Measurements from ENCODE around the gene SLC6A15. TPM values are rescaled to one million over a fixed set of nuclear protein-coding genes. Genes with fewer than 3 reads are reported as not detected.

SLC6A15 gene
- total and polyA plus RNA-seq, 2 of the 8 experiments (the other 6 are each of a cell fraction or from before 2014, with no cell fraction given) = 3.1 to 42.0 TPM

DNA sequence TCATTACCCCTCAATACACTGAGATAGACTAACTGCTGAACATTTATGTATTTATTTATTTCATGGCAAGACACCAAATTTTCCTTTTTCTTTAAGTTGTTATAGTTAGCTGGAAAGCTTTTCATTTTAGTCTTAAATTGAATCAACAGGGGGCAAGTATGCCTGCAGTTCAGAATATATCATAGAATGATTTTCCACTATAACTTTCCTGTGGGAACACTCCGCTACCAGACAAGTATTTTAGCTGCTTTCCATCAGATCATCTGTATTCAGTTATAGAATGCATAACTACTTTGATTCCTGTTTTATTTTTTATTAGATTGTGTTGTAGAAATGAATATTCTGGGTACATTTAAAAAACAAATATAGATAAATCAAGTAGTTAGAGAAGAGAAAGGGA lies 102.0 kb downstream of the SLC6A15 start (continued):
- no peak for TF ChIP-seq KDM1A (IDR thresholded peaks at IDR 0.05; ENCODE audit: borderline replicate concordance, low read length)
- TF ChIP-seq, protein P1, sequence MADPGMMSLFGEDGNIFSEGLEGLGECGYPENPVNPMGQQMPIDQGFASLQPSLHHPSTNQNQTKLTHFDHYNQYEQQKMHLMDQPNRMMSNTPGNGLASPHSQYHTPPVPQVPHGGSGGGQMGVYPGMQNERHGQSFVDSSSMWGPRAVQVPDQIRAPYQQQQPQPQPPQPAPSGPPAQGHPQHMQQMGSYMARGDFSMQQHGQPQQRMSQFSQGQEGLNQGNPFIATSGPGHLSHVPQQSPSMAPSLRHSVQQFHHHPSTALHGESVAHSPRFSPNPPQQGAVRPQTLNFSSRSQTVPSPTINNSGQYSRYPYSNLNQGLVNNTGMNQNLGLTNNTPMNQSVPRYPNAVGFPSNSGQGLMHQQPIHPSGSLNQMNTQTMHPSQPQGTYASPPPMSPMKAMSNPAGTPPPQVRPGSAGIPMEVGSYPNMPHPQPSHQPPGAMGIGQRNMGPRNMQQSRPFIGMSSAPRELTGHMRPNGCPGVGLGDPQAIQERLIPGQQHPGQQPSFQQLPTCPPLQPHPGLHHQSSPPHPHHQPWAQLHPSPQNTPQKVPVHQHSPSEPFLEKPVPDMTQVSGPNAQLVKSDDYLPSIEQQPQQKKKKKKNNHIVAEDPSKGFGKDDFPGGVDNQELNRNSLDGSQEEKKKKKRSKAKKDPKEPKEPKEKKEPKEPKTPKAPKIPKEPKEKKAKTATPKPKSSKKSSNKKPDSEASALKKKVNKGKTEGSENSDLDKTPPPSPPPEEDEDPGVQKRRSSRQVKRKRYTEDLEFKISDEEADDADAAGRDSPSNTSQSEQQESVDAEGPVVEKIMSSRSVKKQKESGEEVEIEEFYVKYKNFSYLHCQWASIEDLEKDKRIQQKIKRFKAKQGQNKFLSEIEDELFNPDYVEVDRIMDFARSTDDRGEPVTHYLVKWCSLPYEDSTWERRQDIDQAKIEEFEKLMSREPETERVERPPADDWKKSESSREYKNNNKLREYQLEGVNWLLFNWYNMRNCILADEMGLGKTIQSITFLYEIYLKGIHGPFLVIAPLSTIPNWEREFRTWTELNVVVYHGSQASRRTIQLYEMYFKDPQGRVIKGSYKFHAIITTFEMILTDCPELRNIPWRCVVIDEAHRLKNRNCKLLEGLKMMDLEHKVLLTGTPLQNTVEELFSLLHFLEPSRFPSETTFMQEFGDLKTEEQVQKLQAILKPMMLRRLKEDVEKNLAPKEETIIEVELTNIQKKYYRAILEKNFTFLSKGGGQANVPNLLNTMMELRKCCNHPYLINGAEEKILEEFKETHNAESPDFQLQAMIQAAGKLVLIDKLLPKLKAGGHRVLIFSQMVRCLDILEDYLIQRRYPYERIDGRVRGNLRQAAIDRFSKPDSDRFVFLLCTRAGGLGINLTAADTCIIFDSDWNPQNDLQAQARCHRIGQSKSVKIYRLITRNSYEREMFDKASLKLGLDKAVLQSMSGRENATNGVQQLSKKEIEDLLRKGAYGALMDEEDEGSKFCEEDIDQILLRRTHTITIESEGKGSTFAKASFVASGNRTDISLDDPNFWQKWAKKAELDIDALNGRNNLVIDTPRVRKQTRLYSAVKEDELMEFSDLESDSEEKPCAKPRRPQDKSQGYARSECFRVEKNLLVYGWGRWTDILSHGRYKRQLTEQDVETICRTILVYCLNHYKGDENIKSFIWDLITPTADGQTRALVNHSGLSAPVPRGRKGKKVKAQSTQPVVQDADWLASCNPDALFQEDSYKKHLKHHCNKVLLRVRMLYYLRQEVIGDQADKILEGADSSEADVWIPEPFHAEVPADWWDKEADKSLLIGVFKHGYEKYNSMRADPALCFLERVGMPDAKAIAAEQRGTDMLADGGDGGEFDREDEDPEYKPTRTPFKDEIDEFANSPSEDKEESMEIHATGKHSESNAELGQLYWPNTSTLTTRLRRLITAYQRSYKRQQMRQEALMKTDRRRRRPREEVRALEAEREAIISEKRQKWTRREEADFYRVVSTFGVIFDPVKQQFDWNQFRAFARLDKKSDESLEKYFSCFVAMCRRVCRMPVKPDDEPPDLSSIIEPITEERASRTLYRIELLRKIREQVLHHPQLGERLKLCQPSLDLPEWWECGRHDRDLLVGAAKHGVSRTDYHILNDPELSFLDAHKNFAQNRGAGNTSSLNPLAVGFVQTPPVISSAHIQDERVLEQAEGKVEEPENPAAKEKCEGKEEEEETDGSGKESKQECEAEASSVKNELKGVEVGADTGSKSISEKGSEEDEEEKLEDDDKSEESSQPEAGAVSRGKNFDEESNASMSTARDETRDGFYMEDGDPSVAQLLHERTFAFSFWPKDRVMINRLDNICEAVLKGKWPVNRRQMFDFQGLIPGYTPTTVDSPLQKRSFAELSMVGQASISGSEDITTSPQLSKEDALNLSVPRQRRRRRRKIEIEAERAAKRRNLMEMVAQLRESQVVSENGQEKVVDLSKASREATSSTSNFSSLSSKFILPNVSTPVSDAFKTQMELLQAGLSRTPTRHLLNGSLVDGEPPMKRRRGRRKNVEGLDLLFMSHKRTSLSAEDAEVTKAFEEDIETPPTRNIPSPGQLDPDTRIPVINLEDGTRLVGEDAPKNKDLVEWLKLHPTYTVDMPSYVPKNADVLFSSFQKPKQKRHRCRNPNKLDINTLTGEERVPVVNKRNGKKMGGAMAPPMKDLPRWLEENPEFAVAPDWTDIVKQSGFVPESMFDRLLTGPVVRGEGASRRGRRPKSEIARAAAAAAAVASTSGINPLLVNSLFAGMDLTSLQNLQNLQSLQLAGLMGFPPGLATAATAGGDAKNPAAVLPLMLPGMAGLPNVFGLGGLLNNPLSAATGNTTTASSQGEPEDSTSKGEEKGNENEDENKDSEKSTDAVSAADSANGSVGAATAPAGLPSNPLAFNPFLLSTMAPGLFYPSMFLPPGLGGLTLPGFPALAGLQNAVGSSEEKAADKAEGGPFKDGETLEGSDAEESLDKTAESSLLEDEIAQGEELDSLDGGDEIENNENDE (IDR thresholded peaks at IDR 0.05; ENCODE audit: insufficient replicate concordance, low read length) = no peak
- no peak for TF ChIP-seq GABPA (IDR thresholded peaks at IDR 0.05; ENCODE audit: borderline replicate concordance, insufficient read depth, low read length)
- TF ChIP-seq CREB1 (IDR thresholded peaks at IDR 0.05) = no peak
- TF ChIP-seq, protein P2, sequence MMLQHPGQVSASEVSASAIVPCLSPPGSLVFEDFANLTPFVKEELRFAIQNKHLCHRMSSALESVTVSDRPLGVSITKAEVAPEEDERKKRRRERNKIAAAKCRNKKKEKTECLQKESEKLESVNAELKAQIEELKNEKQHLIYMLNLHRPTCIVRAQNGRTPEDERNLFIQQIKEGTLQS (IDR thresholded peaks at IDR 0.05; ENCODE audit: insufficient read depth, low read depth, low read length) = no peak
